GM12878 (cell line): ENCODE measurements around the gene OIT3. TPM values are rescaled to one million over a fixed set of nuclear protein-coding genes. Genes with fewer than 3 reads are reported as not detected.

ENCODE experiments used
- ATAC-seq: fragments of 200-7000 bp; cut with Tn5 transposase; 3 replicates; pipeline ENCODE4 v1.9.1; 2020; ENCODE audit warnings: mild to moderate bottlenecking, moderate library complexity
- BruUV-seq: library from RNA; stranded (reverse); fragments of 400-500 nt; replicated peaks from 2 replicates; lab custom pipeline; 2021; lab: Mats Ljungman, UMichigan
- CTCF ChIA-PET: fragments of 300-600 bp; sonication (Branson Sonifier 250); formaldehyde crosslinking; extraction: SDS; loops from one replicate; lab custom pipeline; 2021; ENCODE audit warnings: inconsistent platforms; lab: Yijun Ruan, JAX
- POLR2A ChIA-PET: fragments of 350-600 bp; formaldehyde crosslinking; extraction: SDS; loops from one replicate; lab custom pipeline; 2021; ENCODE audit warnings: inconsistent platforms; lab: Charles Lee
- RAD21 ChIA-PET: fragments of 300-600 bp; sonication (Branson Sonifier 250); formaldehyde crosslinking; loops from one replicate; lab custom pipeline; 2023; ENCODE audit warnings: antibody characterized with exemption; ENCODE audit not compliant: unreplicated experiment; lab: Charles Lee
- SMC1A ChIA-PET: fragments of 300-600 bp; sonication (Branson Sonifier 250); formaldehyde crosslinking; loops from one replicate; lab custom pipeline; 2023; ENCODE audit not compliant: unreplicated experiment, uncharacterized antibody; lab: Charles Lee
- DNase-seq: peaks from one replicate; pipeline ENCODE4 v3.0.0-alpha.2; 2011; ENCODE audit warnings: low read depth, low spot score
- FAIRE-seq: peaks from 3 replicates; lab custom pipeline; 2011; peaks lifted over from hg19 to GRCh38; lab: Jason Lieb, UNC
- H2AFZ ChIP-seq: 2 replicates; pipeline ENCODE4 v1.6.0; 2011; ENCODE audit warnings: low read depth, low read length, control low read depth; ENCODE audit not compliant: control insufficient read depth
- H3K27ac ChIP-seq: 2 replicates; pipeline ENCODE4 v1.5.1; 2011; ENCODE audit warnings: control low read depth; ENCODE audit not compliant: control insufficient read depth, insufficient read depth
- H3K27me3 ChIP-seq, 2 experiments: replicated peaks in 1 of 2; 2 replicates each; pipeline versions ENCODE4 v1.6.0 to v1.6.1; 2011; ENCODE audit warnings: low read length in 1 of 2; ENCODE audit not compliant: control insufficient read depth in 2 of 2, insufficient read depth in 2 of 2
- H3K36me3 ChIP-seq, 2 experiments: 2 replicates each; pipeline ENCODE4 v1.5.1; 2011; ENCODE audit warnings: low read length in 1 of 2; ENCODE audit not compliant: control insufficient read depth in 2 of 2, insufficient read depth in 2 of 2
- H3K4me1 ChIP-seq: 2 replicates; pipeline ENCODE4 v1.6.1; 2011; ENCODE audit warnings: mild to moderate bottlenecking, low read length, moderate library complexity, mixed read lengths; ENCODE audit not compliant: control insufficient read depth, insufficient read depth
- H3K4me2 ChIP-seq: 2 replicates; pipeline ENCODE4 v1.6.0; 2011; ENCODE audit warnings: control low read depth; ENCODE audit not compliant: control insufficient read depth, insufficient read depth
- H3K4me3 ChIP-seq: fragments of 200-600 bp; sonication (generic); 2 replicates; pipeline ENCODE4 v1.5.1; 2016
- H3K79me2 ChIP-seq: 2 replicates; pipeline ENCODE4 v1.6.0; 2011; ENCODE audit warnings: low read length; ENCODE audit not compliant: control insufficient read depth, insufficient read depth
- H3K9ac ChIP-seq: 2 replicates; pipeline ENCODE4 v1.8.0; 2011; ENCODE audit warnings: low read length, control low read depth, mixed read lengths; ENCODE audit not compliant: control insufficient read depth, insufficient read depth
- H3K9me3 ChIP-seq: replicated peaks from 3 replicates; pipeline ENCODE4 v1.5.1; 2011; ENCODE audit warnings: mild to moderate bottlenecking, low read length; ENCODE audit not compliant: control insufficient read depth, insufficient read depth
- H4K20me1 ChIP-seq: 2 replicates; pipeline ENCODE4 v1.6.0; 2011; ENCODE audit not compliant: control insufficient read depth, insufficient read depth
- BACH1 ChIP-seq: fragments of 450-650 bp; IDR thresholded peaks from 2 replicates; pipeline ENCODE4 v1.6.1; 2017; ENCODE audit warnings: mild to moderate bottlenecking, borderline replicate concordance
- FOXK2 ChIP-seq: fragments of 450-650 bp; IDR thresholded peaks from 2 replicates; pipeline ENCODE4 v1.6.1; 2017; ENCODE audit warnings: mild to moderate bottlenecking, moderate library complexity
- KAT2A ChIP-seq: conservative IDR thresholded peaks from 2 replicates; pipeline ENCODE4 v1.6.1; 2011; ENCODE audit warnings: low read depth, low read length; ENCODE audit not compliant: control insufficient read depth
- LARP7 ChIP-seq: fragments of 450-650 bp; IDR thresholded peaks from 2 replicates; pipeline ENCODE4 v1.6.1; 2017; ENCODE audit warnings: mild to moderate bottlenecking
- NBN ChIP-seq: fragments of 450-650 bp; IDR thresholded peaks from 2 replicates; pipeline ENCODE4 v1.6.1; 2016
- NFYA ChIP-seq: IDR thresholded peaks from 2 replicates; pipeline ENCODE4 v1.6.1; 2011; ENCODE audit warnings: low read depth, mild to moderate bottlenecking, low read length, improper control_type of control experiment, borderline replicate concordance
- NFYB ChIP-seq: IDR thresholded peaks from 2 replicates; pipeline ENCODE4 v1.6.1; 2011; ENCODE audit warnings: low read depth, mild to moderate bottlenecking, low read length, improper control_type of control experiment, moderate library complexity; ENCODE audit not compliant: insufficient read depth
- NR2C1 ChIP-seq: fragments of 450-650 bp; IDR thresholded peaks from 2 replicates; pipeline ENCODE4 v1.6.1; 2017; ENCODE audit warnings: antibody characterized with exemption, mild to moderate bottlenecking, moderate library complexity
- PAX5 ChIP-seq: IDR thresholded peaks from 2 replicates; pipeline ENCODE4 v1.6.1; 2011; ENCODE audit warnings: low read depth, low read length, borderline replicate concordance
- RFX5 ChIP-seq: IDR thresholded peaks from 2 replicates; pipeline ENCODE4 v1.6.1; 2011; ENCODE audit warnings: low read depth, low read length, improper control_type of control experiment
- SIX5 ChIP-seq: IDR thresholded peaks from 2 replicates; pipeline ENCODE4 v1.6.1; 2011; ENCODE audit warnings: mild to moderate bottlenecking, low read depth, low read length, moderate library complexity; ENCODE audit not compliant: severe bottlenecking
- SMAD1 ChIP-seq: fragments of 450-650 bp; IDR thresholded peaks from 2 replicates; pipeline ENCODE4 v1.6.1; 2018; ENCODE audit warnings: mild to moderate bottlenecking, low read depth; ENCODE audit not compliant: partially characterized antibody
- WGBS: methylation state at CpG from one replicate; pipeline ENCODE4 v1.1.6; 2016; ENCODE audit warnings: low lambda C conversion rate; ENCODE audit not compliant: insufficient replicate concordance, insufficient coverage; ENCODE audit errors: missing lambda C conversion rate; 5-methylcytosine and 5-hydroxymethylcytosine counted together
- in situ Hi-C: fragments of 300-500 bp; cut with MboI; formaldehyde crosslinking; loops from 9 replicates; pipeline ENCODE4 v1.14.3; 2018; ENCODE audit warnings: mixed read lengths
- intact Hi-C: fragments of 100-400 bp; cut with micrococcal nuclease; formaldehyde crosslinking; loops from one replicate; pipeline ENCODE4 v1.14.2; 2022; ENCODE audit not compliant: unreplicated experiment
- polyA plus RNA-seq, 11 experiments: library from polyadenylated mRNA; depleted of rRNA in 4 of 11; unstranded in 6 of 11; stranded (reverse) in 5 of 11; fragments of >200 nt; fragmentation: Nextera tagmentation in 4 of 11; fragmentation: Illumina TruSeq in 1 of 11; extraction: Ambion mirVana in 4 of 11; extraction: Trizol in 1 of 11; gene quantifications; 1 replicate in 1 of 11; 2 replicates in 10 of 11; pipeline versions ENCODE4 v1.2.1 to v1.2.3, GENCODE V29; 2011 to 2016; ENCODE audit warnings: inconsistent platforms in 2 of 11, missing spikeins in 2 of 11, low read depth in 1 of 11
- total RNA-seq, 4 experiments: library from RNA; depleted of rRNA in 3 of 4; stranded (reverse); fragments of >200 nt in 3 of 4; fragmentation: Illumina TruSeq in 1 of 4; extraction: Trizol in 1 of 4; gene quantifications; 2 replicates each; pipeline versions ENCODE4 v1.2.1 to v1.2.3, GENCODE V29; 2013 to 2021

The OIT3 gene
- total and polyA plus RNA-seq, 10 of the 15 experiments (the other 5 are each of a cell fraction or from before 2014, with no cell fraction given): not detected

- no peaks in the 10 kb centered on the region for H3K9me3 ChIP-seq
- 61% methylated on average over 5 of the region's 5 CpGs for WGBS
Measured at GRCh38 chr10:72952642-72953158, 59.2 kb downstream of the OIT3 start.

GRCh38 chr10:72953687-72954086 is 60.1 kb downstream of the OIT3 start:
- DNase-seq (no peak), FAIRE-seq (no peak), ATAC-seq (no peak)
- SMC1A ChIA-PET: no interaction called here
- CTCF ChIA-PET: interaction anchor here (0.7 kb wide), 1 partner anchor 205 kb away, joined by 3 read pairs; no protein-coding TSS in a partner anchor
- Histone ChIP-seq H3K27ac (no peak overlapping the region), H3K4me2 (no peak overlapping the region), H3K4me1 (no peaks in the 10 kb centered on the region), H3K4me3 (no peak overlapping the region), H3K79me2 (no peaks in the 10 kb centered on the region), H3K9me3 (no peaks in the 10 kb centered on the region), H3K27me3 (no peaks in the 10 kb centered on the region), H2AFZ (no peak overlapping the region), H4K20me1 (no peaks in the 10 kb centered on the region), H3K36me3 (no peaks in the 10 kb centered on the region), H3K9ac (no peak overlapping the region)
- WGBS: 39% methylated on average over 8 of the region's 8 CpGs
- in situ Hi-C loops: no loop called here
- intact Hi-C loops: no loop called here
- TF ChIP-seq PAX5: no peak
- POLR2A ChIA-PET: no interaction called here
- RAD21 ChIA-PET: no interaction called here
- no TSS peak for BruUV-seq

More at GRCh38 chr10:72952642-72953158, 59.2 kb downstream of the OIT3 start:
- ChIA-PET SMC1A (no interaction called here), CTCF (no interaction called here), POLR2A (no interaction called here), RAD21 (no interaction called here)
- ATAC-seq (no peak), FAIRE-seq (no peak), DNase-seq (no peak)
- Histone ChIP-seq H3K4me3 (no peak overlapping the region), H4K20me1 (no peaks in the 10 kb centered on the region), H3K27me3 (no peaks in the 10 kb centered on the region), H3K4me2 (no peak overlapping the region), H3K4me1 (no peaks in the 10 kb centered on the region), H3K36me3 (no peaks in the 10 kb centered on the region), H3K79me2 (no peaks in the 10 kb centered on the region), H3K27ac (no peak overlapping the region), H3K9ac (no peak overlapping the region), H2AFZ (no peak overlapping the region)
- TF ChIP-seq SIX5 (no peak), LARP7 (no peak), RFX5 (no peak), FOXK2 (no peak), NFYA (no peak), KAT2A (no peak), NR2C1 (no peak), SMAD1 (no peak), NFYB (no peak), NBN (no peak), BACH1 (no peak)
- intact Hi-C loops: no loop called here
- in situ Hi-C loops: no loop called here
- BruUV-seq: no TSS peak
